ENCODE measurements around the gene GMDS. TPM values are rescaled to one million over a fixed set of nuclear protein-coding genes. Genes with fewer than 3 reads are reported as not detected.

GMDS gene
- total and polyA plus RNA-seq, 2 of the 4 experiments (the other 2 are of a cell fraction) = 7.3 to 21.9 TPM

DNA sequence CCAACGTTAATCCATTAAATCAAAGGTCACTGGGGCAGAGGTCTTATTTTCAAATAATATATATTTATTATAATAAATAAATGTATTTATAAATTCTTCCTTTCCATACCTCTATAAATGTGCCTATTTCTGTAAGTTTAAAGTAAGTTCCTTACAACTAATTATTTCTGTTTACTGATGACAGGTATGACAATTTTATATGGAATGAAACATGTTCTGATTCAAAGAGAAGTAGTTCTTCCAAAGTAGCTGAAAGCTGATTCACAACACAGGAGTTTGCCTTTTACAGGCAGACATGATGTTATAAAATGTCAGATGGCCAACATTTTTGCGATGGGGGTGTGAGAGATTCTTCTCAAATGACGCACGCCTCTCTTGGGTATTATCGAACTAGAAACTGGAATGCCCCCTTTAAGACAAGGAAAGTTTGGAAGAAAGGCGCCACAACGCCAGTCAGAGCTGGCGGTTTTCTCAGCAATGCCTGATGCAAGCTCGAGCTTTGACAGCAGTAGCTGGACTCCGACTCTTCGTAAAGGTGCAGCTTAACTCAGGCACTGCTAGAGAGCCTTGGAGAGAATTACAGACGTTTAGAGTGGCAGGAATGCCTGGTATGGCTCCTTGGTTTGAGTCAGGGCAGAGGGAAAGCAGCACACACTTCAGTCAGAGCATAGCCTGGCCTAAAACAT, 543.6 kb downstream of the GMDS start:
- no peaks in the 10 kb centered on the region for H3K9me3 ChIP-seq (ENCODE audit: control insufficient read depth, insufficient read depth, low read length)
- peak overlapping the region; percentile 99 for H2BK15ac ChIP-seq (ENCODE audit: low read depth, low read length)
- intact Hi-C loops (cut with micrococcal nuclease) (loop anchor here (2.0 kb wide), 1 partner anchor 89 kb away; no protein-coding TSS in a partner anchor), dilution Hi-C loops (cut with HindIII; ENCODE audit: low sequenced_read_pairs, unreplicated experiment) (no loop called here), in situ Hi-C loops (cut with MboI; ENCODE audit: low sequenced_read_pairs) (no loop called here)
- peak overlapping the region; percentile 74 for H3K56ac ChIP-seq (ENCODE audit: extremely low read depth, insufficient read depth, low read length)
- peak overlapping the region; percentile 98 for H3K4ac ChIP-seq (ENCODE audit: low read depth, low read length)
- H3K4me2 ChIP-seq (ENCODE audit: low read depth, low read length) = peak overlapping the region; percentile 53
- peak overlapping the region; percentile 99 for H2BK20ac ChIP-seq (ENCODE audit: low read depth, low read length)
- peaks cover 19% of the 10 kb centered on the region for H3K9me1 ChIP-seq (ENCODE audit: insufficient read depth, low read length)
- BruUV-seq (replicated peaks) = no TSS peak
- ATAC-seq (ENCODE audit: low read depth) (peak; percentile 86), DNase-seq (peak; percentile 95)
- peak overlapping the region; percentile 97 for H3K23ac ChIP-seq (ENCODE audit: low read depth, low read length)
- H3K4me1 ChIP-seq (ENCODE audit: control insufficient read depth, insufficient read depth, low read length) = peaks cover 21% of the 10 kb centered on the region
- peak overlapping the region; percentile 26 to 95 for H4K8ac ChIP-seq (ENCODE audit: low read depth in 2 of 2, low read length in 2 of 2)
- peak overlapping the region; percentile 98 for H2BK120ac ChIP-seq (ENCODE audit: low read depth, low read length)
- H4K20me1 ChIP-seq (ENCODE audit: insufficient read depth, low read length) = no peaks in the 10 kb centered on the region
- peak overlapping the region; percentile 5; the same call in 1 of the 2 replicates for H3K9ac ChIP-seq (ENCODE audit: low read depth, low read length)
- no peak overlapping the region for H3K4me3 ChIP-seq (ENCODE audit: insufficient read depth, low read depth, low read length)
- 0 out of 2 replicates have a peak, but pooled peaks have one; percentile 3 for TF ChIP-seq CEBPB (IDR thresholded peaks at IDR 0.05; ENCODE audit: low read depth, low read length)
- no peak for TF ChIP-seq MXI1 (IDR thresholded peaks at IDR 0.05; ENCODE audit: borderline replicate concordance, low read depth, low read length)
- TF ChIP-seq, protein P1, sequence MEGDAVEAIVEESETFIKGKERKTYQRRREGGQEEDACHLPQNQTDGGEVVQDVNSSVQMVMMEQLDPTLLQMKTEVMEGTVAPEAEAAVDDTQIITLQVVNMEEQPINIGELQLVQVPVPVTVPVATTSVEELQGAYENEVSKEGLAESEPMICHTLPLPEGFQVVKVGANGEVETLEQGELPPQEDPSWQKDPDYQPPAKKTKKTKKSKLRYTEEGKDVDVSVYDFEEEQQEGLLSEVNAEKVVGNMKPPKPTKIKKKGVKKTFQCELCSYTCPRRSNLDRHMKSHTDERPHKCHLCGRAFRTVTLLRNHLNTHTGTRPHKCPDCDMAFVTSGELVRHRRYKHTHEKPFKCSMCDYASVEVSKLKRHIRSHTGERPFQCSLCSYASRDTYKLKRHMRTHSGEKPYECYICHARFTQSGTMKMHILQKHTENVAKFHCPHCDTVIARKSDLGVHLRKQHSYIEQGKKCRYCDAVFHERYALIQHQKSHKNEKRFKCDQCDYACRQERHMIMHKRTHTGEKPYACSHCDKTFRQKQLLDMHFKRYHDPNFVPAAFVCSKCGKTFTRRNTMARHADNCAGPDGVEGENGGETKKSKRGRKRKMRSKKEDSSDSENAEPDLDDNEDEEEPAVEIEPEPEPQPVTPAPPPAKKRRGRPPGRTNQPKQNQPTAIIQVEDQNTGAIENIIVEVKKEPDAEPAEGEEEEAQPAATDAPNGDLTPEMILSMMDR (conservative IDR thresholded peaks at IDR 0.05; ENCODE audit: low read depth, low read length) = no peak
- TF ChIP-seq MAZ (IDR thresholded peaks at IDR 0.05; ENCODE audit: borderline replicate concordance, low read depth, low read length) = peak; percentile 37; the same call in 1 of the 2 replicates
- TF ChIP-seq NFE2L2 (IDR thresholded peaks at IDR 0.05; ENCODE audit: low read depth, low read length) = peak; percentile 15; the same call in 1 of the 2 replicates
- peak; percentile 6; the same call in 1 of the 2 replicates for TF ChIP-seq USF2 (IDR thresholded peaks at IDR 0.05; ENCODE audit: low read depth, low read length)
- peak; percentile 43; the same call in 1 of the 2 replicates for TF ChIP-seq FOS (IDR thresholded peaks at IDR 0.05; ENCODE audit: low read depth, low read length)
- peak; percentile 35 for TF ChIP-seq RCOR1 (IDR thresholded peaks at IDR 0.05; ENCODE audit: insufficient replicate concordance, low read length)
- peak overlapping the region; percentile 91 for H2AFZ ChIP-seq (replicated peaks; ENCODE audit: low read length, poor library complexity)
- POLR2A ChIA-PET (ENCODE audit: unreplicated experiment) = no interaction called here
- peak overlapping the region; percentile 74 for H3K27ac ChIP-seq (ENCODE audit: insufficient read depth, low read length)
- H2AK9ac ChIP-seq (replicated peaks; ENCODE audit: low read depth, low read length, poor library complexity) = peak overlapping the region; percentile 91
- H4K5ac ChIP-seq (ENCODE audit: low read depth, low read length) = peak overlapping the region; percentile 73; the same call in 1 of the 2 replicates
- no CpG with 5 or more reads among the region's 12 CpGs for WGBS, 2 experiments (ENCODE audit: extremely low coverage in 2 of 2, insufficient read length in 1 of 2)
- peak overlapping the region; percentile 78 for H3K18ac ChIP-seq (ENCODE audit: low read depth, low read length)
- H3K27me3 ChIP-seq (ENCODE audit: control insufficient read depth, insufficient read depth, low read length) = no peaks in the 10 kb centered on the region
- H2AK5ac ChIP-seq (ENCODE audit: low read depth, low read length) = peak overlapping the region; percentile 91; the same call in 1 of the 2 replicates
- H3K79me1 ChIP-seq (ENCODE audit: low read depth in 1 of 2, low read length in 2 of 2) = 0 out of 4 replicates have a peak, but pooled peaks cover 0 to 6% of the 10 kb centered on the region in 2 experiments
- CTCF ChIA-PET = interaction anchor here (0.6 kb wide), 1 partner anchor 233 kb away, joined by 3 read pairs; no protein-coding TSS in a partner anchor
- peak overlapping the region; percentile 92 for H3K14ac ChIP-seq (replicated peaks; ENCODE audit: low read depth, low read length)
- H2BK5ac ChIP-seq (ENCODE audit: low read depth, low read length, poor library complexity, severe bottlenecking) = peak overlapping the region; percentile 95
- H4K91ac ChIP-seq (ENCODE audit: insufficient read depth, low read depth, low read length) = peak overlapping the region; percentile 87
- H3K36me3 ChIP-seq (ENCODE audit: control insufficient read depth, insufficient read depth, low read length) = no peaks in the 10 kb centered on the region
